Vagina (tissue), 2 donors: ENCODE data around the gene NAPB.

Source experiments
- CTCF ChIP-seq, 3 experiments: fragments of 450-650 bp in 2 of 3; fragments of 200-600 bp in 1 of 3; sonication (generic) in 1 of 3; IDR thresholded peaks; one replicate each; pipeline ENCODE4 v1.5.1; 2017 to 2019; ENCODE audit warnings: antibody characterized with exemption in 3 of 3, mild to moderate bottlenecking in 2 of 3, moderate library complexity in 2 of 3
- POLR2AphosphoS5 ChIP-seq, 2 donors: sonication (generic); formaldehyde crosslinking; IDR thresholded peaks; one replicate each; pipeline ENCODE4 v1.9.0; 2017; ENCODE audit warnings: antibody characterized with exemption in 2 of 2, mild to moderate bottlenecking in 2 of 2, low read depth in 1 of 2; ENCODE audit not compliant: insufficient read depth in 1 of 2

GRCh38 chr20:23343590-23343989 lies 77.7 kb downstream of the NAPB start:
- no peak for TF ChIP-seq CTCF (IDR thresholded peaks at IDR 0.05)
- TF ChIP-seq POLR2AphosphoS5 (IDR thresholded peaks at IDR 0.05; ENCODE audit: insufficient read depth in 1 of 2, low read depth in 1 of 2) = no peak
